Hypothalamus (tissue), 51 donors: ENCODE measurements around the gene ENPP5.

Experiments used
- DNase-seq, 51 donors: peaks; one replicate each; lab custom pipeline; 2025; lab: John Stamatoyannopoulos, UW

Gene ENPP5, protein sequence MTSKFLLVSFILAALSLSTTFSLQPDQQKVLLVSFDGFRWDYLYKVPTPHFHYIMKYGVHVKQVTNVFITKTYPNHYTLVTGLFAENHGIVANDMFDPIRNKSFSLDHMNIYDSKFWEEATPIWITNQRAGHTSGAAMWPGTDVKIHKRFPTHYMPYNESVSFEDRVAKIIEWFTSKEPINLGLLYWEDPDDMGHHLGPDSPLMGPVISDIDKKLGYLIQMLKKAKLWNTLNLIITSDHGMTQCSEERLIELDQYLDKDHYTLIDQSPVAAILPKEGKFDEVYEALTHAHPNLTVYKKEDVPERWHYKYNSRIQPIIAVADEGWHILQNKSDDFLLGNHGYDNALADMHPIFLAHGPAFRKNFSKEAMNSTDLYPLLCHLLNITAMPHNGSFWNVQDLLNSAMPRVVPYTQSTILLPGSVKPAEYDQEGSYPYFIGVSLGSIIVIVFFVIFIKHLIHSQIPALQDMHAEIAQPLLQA

DNA sequence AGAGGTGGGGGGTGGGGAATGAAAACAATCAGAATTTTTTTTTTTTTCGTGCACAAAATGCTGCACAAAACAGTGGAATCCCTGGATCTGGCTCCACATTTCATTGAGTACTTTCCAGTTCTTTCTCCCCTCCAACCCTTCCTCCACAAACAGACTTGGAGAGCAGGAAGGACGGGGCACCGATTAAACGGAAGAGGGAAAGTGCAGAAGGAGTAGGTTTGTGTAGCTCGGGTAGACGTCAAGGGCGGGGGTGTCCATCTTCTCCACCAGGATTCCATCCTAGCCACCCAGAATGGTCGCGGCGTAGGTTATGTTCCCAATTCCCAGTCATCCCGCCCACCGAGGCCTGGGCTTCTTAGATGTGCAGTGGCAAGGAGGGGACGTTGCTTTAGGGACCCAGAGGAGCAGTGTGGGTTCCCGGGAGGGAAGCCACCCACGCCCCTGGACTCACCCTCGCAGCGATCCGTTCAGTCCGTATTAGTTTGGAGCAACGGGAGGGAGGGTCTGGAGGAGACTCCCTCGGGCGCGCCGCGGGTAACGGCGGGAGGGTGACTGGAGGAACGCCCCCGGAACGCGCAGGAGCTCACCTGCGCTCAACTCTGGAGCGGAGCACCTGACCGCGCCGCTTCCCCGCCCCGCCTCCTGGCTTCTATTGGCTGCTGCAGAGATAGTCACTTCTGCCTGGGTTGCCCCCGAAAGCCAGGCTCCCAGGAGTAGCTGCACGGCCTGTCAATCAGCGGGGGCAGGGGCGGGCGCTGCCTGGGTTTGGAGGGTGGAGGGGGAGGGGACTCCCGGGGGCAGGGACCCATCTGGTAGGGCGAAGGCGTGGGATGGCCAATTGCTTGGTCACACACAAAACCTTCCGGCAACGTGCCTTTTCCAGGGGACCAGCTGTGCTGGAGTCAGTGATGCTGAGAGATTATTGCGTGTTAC, at the start of gene ENPP5:
Gene ENPP5 (minus strand): TSS at position 624 of the 933 bp plus-strand sequence. CDS start 2,718 bp downstream, outside the sequence.
- peak; percentile 22 to 95 (median 86) for DNase-seq

DNA sequence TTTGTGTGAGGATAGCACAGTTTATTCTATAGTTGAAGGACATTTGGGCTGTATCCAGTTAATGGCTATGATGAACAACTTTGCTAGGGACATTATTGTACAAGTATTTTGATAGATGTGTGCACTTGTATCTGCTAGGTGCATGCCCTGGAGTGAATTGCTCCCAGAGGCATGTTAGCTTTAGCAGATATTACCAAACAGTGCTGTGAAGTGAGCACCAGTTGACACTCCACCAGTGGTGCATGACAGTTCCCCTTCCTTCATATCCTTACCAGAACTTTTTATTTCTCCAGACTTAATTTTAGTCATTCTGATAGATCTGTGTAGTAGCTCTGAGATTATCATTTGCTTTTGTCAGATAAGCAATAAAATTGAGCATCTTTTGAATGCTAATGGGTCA, 48.9 kb upstream of the ENPP5 start:
- no peak for DNase-seq

DNA sequence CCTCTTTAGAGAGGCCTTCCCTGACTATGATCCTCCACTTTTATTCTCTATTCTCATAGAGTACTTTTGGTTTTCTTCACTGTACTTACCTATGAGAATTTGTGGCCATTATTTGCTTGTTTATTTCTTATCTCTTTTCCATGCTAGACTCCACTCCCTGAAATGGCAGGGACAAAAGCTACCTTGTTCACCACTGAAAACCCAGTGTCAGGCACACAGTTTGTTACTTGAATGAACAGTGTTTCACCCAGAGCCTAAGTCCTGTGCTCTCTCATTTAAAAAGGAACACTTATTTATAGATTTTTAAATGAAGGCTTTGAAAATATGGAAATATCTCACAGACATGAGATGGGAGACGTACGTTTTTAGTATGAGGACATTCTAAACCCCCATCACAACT, 47.7 kb upstream of the ENPP5 start:
- DNase-seq: no peak

DNA sequence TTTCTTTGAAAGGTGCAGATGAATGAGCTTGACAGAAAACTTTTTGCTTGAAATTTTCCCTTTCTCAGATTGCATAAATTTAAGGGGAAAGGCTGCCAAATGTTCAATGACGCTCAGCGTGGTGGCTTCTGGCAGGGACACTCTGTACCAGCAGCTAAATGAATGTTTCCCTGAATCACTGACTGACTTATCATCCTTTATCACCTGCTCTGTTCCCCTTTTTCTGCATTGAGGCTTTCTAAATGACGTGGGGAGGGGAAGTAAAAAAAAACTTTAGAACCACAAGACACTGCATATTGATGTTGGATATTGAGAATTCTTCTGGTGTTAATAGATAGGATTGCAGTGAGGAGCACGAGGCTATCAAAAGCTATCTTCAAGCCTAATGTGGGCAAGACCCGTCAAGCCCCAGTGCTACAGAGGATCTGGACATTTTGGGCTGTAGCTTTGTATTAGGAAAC, 46.9 kb upstream of the ENPP5 start:
- peak in 23 of 51 donors; percentile 2 to 65 (median 20) for DNase-seq

DNA sequence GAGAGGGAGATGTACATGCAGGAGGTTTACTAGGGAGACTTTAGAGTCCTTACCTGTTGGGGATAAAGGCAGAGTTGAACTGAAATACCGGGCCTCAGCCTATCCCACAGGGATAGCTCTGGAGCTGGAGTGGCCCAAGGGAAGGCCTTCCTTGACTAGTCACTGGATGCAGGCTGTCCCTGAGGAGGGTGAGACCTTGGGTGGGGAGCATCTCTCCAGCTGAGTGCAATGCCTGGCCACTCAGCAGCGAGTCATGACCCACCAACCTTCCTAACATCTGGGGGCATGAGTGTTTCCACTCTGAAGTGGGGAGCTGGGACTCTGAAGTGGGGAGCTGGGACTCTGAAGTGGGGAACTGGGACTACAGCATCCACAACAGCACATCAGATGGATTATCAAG, 46.1 kb upstream of the ENPP5 start:
- DNase-seq: no peak

DNA sequence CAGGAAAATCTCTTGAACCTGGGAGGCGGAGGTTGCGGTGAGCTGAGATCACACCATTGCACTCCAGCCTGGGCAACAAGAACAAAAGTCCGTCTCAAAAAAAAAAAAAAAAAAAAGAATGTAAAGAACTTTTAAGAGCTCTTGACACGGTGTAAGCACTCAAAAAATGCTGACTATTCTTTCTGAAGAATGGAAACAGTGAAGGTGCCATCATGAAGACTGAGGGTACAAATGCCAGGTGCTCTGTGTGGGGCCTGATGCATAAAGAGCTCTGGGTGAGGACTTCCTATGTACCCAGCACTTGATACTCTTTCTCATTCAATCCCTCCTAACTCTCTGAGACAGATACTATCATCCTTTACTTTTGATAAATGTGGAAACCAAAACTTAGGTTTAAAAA, 45.0 kb upstream of the ENPP5 start:
- no peak for DNase-seq

DNA sequence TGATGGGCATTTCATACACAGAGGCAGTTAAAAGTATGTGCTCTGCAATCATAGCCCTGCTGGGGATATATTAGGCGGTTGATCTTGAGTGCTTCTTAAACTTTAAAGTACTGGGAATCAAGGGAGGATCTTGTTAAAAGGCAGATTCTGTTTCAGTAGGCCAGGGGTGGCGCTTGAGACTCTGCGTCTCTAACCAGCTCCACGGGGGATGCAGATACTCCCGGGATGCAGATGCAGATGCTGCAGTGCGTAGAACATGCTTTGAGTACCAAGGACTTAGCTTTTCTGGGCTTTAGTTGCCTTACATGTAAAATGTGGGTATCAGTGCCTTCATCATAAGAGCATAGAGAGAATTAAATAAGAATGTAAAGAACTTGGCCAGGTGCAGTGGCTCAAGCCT, 44.4 kb upstream of the ENPP5 start:
- no peak for DNase-seq

DNA sequence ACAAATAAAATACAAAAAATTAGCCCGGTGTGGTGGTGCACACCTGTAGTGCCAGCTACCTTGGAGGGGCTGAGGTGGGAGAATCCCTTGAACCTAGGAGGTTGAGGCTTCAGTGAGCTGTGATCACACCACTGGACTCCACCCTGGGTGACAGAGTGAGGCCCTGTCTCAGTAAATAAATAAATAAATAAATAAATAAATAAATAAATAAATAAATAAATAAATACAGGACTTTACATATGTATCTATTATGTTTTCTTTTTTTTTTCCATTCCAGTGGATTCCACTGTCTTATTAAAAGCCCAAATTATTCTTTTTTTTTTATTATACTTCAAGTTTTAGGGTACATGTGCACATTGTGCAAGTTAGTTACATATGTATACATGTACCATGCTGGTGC, 41.1 kb upstream of the ENPP5 start:
- DNase-seq: no peak

DNA sequence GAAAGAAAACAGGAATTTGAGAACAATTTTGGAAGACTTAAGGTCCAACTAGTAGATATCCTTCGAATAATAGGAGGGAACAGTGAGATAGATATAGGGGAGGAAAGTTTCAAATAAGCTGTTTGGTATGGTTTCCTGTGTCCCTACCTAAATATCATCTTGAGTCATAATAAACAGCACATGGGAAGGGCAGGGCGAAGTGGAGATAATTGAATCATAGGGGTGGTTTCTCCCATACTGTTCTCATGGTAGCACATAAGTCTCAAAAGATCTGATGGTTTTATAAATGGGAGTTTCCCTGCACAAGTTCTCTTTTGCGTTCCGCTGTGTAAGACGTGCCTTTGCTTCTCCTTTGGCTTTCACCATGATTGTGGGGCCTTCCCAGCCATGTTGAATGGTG, 39.5 kb upstream of the ENPP5 start:
- DNase-seq: no peak

DNA sequence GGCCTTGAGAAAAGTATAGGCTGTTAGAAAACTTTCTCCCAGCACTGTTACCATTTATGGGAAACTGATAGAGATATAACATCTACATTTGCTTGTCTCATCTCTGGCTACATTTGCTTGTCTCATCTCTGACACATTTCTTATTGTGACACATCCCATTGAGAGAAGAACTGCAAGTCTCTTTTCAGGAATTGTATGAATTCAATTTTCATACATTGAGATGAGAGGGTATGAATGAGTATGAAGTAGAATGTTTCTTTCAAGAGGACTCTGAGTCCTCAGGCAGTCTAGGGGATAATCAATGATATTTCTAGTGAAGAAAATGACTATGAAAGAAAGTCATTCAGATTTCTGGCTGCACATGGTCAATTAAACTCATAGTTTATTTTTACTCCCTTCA, 37.5 kb upstream of the ENPP5 start:
- DNase-seq: no peak

DNA sequence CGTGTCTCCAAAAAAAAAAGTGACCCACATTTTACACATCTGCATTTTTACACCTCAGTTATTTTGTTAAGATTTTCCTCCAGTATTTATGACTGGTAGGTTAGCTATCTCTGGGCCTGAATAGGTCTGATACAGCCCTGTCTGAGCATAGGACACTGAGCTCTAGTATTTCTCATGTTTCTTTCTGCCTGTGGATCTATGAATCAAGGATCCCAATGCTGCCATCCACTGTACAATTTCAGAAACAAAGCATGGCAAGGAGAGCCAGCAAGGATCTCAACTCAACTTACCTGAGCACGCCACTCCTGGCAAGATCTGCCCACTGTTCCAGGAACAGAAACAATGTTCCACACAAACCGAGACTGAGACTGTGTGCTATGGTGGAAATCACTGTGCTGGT, 36.4 kb upstream of the ENPP5 start:
- DNase-seq: no peak

DNA sequence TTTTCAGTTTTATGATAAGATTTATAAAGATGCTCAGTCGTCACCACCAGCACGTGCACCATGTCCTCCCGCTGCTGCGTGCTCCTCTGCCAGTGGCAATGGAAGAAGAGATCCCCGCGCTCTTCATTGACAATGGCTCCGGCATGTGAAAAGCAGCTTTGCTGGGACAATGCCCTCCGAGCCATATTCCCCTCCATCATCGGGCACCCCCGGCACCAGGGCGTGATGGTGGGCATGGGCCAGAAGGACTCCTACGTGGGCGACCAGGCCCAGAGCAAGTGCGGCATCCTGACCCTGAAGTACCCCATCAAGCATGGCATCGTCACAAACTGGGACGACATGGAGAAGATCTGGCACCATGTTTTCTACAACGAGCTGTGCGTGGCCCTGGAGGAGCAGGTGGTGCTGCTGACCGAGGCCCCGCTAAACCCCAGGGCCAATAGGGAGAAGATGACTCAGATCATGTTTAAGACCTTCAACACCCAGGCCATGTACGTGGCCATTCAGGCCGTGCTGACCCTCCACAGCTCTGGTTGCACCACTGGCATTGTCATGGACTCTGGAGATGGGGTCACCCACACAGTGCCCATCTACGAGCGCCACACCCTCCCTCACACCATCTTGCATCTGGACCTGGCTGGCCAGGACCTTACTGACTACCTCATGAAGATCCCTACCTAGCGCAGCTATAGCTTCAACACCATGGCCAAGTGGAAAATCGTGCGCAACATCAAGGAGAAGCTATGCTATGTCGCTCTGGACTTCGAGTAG, 34.3 kb upstream of the ENPP5 start:
- DNase-seq: no peak

DNA sequence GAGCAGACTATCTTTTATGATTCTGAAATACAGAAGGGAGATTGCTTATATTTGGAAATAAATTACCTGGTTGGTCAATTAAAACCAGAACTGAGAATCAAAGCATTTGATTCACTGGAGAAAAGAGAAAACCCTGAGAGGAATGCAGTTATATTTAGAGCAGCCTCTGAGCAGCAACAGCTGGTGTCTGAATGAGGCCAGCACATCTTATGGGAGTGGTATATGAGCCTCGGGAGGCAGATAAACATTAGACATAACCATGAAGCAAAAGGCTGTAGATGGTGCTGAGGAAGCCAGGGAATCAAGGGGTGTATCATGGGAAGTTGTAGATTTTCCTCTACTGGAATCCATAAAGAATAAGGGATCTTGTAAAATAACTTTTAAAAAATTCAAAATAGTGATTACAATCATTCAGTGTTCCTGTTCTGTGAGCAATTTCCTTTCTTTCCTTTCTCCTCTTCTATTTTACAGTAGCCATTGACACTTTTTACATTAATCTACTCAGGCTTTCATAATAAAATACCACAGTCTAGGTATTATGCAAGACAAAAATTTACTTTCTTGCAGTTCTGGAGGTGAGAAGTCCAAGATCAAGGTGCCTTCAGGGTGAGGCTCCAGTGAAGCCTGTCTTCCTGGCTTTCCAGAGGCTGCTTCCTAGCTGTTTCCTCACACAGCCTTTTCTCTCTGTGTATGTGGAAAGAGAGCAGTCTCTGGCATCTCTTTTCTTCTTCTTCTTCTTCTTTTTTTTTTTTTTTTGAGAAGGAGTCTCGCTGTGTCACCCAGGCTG, 32.8 kb upstream of the ENPP5 start:
- no peak for DNase-seq

DNA sequence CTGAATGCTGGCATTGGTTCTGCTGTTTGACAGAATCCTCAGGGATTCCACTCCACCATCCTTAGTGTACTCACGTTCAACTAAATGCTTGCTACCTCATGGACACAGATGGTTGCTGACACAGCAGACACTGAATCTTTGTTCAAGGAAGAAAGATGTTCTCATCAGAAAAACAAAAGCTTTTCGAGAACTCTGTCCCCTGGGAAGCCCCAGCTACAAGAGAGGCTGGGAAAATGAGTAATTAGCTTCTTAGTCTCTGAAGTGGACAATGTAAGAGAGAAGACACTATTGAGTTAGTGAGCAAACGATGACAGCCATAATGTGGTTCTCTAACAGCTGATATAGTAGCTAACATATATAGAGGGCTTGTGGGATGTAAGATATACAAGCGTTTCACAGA, 30.9 kb upstream of the ENPP5 start:
- no peak for DNase-seq

DNA sequence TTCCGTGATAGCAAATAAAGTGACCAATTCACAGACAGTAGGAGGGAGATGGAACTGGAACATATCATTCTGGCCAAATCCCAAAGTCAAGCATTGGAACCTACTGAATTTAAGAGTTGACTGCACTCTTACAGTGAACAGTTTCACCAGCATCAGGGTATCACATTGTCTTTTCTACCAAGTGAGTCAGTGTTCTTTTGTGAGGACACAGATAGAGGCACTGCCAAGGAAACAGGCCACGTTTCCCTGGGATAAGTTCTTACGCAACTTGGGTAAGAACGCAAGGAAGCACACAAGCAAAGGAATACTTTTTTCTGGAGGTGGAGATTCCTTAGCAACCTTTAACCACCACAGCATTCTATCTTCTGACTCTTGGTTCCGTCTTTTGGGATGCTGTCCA, 28.6 kb upstream of the ENPP5 start:
- no peak for DNase-seq

DNA sequence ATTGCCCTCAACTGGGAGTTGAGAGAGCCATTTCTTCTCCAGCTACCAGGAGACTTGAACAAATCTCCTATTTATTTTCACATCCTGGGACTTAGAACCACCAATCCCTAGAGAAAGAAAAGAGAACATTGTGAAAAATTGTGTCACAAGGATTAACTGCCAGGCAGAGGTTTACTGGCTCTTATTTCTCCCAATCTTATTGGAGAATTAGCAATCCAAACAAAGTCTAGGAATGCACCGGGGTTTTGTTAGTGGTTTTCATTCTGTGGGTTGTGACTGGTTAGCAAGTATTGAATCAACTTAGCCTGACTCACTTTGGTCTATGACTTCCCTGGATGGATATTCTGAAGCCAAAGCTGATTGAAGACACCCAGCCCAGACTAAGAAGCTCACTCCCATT, 21.2 kb upstream of the ENPP5 start:
- no peak for DNase-seq

DNA sequence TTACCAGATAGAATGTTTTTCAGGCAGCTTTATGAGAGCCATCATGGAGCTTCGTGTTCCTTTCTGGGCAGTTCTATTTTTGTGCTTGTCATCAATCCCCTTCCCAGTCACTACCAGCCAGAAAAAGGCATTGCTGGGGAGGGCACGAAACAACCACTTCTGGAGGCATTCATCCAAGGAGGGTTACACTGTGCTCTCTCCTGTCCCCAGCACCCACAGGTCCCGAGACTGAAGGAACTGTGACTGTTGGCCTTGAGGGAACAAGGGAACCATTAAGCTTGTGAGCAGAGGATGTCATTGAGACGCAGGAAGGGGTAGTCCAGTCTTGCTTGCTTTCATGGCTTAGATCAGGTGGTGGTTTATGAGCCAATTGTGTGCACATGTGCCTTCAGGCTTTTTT, 20.1 kb upstream of the ENPP5 start:
- DNase-seq: no peak

DNA sequence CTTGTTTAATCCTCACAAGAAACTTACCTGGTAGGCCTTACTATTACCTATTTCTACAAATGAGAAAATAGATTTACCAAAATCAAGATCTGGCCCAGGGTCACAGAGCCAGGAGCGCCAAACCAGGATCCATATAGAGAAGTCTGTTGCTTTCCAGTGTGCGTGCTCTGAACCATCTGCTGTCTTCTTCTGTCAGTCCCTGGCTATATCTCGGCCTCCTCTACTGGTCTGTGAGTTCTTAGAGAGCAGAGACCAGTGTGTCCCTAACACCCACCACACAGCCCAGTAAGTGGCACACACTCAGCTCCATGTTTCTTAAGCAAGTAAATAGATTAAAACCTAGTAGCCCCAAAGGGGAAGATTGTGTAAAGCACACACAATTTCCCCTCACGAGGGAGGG, 18.9 kb upstream of the ENPP5 start:
- DNase-seq: no peak

DNA sequence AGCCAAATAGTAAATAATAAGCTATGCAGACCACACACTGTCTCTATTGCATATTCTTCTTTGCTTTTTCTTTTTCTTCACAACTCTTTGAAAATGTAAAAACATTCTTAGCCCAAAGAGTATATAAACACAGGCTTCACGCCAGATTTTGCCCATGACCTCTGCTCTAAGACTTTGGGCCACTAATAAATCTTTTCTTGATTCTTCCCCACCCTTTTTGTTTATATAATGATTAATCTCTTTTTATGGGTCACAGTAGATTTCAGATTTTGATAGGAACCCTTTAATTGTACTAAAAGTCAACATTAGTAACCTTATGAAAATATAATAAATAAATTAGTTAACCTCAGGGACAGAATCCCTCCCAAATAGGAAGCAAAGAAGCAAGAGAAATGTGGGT, 15.8 kb upstream of the ENPP5 start:
- no peak for DNase-seq

DNA sequence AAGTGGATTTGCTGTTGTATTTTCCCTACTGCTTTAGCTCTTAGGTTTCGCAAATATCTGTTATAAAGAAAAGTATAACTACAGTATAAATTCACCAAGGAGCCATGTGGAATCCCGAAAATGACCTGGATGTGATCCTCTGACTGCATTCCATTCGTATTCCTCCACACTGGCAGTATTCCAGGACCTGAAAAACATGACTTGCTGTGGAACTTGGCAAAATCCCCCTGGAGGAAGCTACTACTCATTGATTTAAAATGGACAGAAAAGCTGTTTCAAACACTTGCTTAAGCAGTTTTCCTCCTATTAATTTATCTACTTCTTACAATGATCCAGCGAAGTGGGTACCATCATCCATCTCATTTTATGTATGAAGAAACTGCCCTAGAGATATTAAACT, 13.3 kb upstream of the ENPP5 start:
- DNase-seq: no peak
